Stimulated activated CD8-positive, alpha-beta memory T cell treated with anti-CD3 and anti-CD28 coated beads, Interleukin-15, amount 100 ng/mL, for 1 hour (primary cell): ENCODE measurements around the gene SIGLEC14.

Source experiments
- DNase-seq: peaks from one replicate; pipeline ENCODE4 v3.0.0-alpha.2; 2020; ENCODE audit warnings: low read depth

The SIGLEC14 gene

DNA sequence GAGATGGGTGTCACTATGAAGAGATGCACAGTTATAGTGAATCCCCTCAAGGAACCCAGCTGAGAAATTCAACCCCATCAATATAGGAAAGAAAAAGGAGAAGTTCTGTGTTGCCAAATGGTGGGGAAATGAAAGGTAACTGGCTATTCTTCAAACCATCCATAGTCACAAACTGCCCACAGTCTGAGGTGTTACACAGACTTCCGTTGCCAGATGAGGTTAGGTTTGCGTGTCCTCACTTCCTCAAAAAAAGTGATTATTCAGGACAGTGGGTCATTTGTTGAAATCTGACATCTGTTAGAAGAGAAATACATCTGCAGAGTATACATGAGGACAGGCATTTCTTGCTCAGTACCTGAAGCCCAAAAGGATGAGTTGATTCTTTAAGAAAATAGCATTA lies 25.4 kb downstream of the SIGLEC14 start:
- no peak for DNase-seq

DNA sequence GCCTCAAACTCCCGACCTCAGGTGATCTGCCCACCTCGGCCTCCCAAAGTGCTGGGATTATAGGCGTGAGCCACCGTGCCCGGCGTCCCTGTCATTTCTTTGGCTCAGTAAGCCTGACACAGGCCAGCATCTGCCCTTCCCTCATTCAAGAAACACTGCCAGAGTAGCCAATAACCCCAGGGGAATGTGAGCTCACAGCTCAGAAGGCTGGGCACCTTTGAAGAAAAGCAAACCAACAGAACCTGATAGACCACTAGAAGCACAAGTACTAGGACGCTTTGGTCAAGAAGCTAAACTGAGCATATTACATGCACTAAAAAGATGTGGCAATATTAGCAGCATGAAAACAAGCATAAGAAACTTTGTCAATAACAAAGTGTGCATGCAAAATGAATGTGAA lies 30.6 kb downstream of the SIGLEC14 start:
- DNase-seq, result no peak

DNA sequence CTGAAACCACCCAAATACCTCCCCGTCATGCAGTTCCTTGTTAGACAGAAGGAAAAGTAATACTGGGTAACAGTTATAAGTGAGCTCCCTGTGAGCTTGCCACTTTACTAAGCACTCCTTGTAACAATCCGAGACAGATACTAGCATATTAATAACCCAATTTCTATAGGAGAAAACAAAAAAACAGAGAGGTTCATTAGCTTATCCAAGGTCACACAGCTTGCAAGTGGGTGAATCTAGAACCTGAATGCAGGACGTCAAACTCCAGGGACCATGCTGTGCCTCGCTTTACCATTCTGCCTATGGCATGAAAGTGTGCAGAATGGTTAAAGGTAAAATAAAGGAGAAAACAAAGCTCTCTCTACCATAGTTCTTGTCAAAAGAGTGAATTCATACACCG lies 31.8 kb downstream of the SIGLEC14 start:
- DNase-seq, result no peak

DNA sequence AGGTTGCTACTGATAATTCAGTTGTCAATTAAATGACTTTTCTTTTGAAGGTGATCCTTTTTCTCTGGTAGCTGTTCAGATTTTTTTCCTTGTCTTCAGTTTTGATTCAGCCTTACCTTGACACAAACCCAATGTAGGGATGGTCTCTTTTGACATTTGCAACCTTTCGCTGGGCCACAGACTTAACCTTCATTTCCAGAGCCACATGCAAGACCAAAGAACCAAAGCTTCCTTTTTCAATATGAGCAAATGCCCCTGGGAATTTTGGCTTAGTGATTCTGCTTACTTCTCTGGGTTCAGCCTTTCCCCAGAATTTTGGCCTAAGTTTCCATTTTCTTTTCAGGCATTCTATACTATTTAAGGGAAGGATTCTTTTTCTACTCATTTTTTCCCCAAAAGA lies 36.0 kb downstream of the SIGLEC14 start:
- no peak for DNase-seq

DNA sequence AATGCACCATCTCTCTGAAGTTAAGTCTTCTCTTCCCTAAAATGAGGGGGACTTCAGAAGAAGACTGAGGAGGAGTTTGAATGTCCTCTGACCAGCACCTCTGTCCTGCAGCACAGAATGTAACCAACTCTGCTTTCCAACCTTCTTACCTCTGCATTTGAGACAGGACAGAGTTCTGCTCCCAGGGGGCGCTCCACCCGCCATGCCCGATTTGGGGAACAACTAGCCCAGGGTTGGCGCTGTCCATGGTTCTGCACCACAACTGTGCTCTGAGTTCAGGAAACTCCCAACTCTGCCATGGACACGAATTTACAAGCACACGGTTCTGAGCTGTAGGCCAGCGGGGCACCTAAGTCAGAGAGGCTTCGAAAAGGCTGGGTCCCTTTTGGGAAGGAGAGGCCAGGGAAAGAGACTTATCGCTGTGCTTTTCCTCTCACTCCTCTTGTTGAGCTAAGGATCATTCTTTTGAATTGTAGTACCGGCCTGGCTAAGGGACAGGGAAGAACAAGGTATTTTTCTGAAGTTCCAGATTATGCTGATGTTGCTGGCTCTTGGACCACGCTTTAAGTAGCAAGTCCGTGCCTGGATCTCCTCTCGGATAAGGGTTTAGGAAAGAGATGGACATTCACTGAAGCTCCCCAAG lies 38.6 kb downstream of the SIGLEC14 start:
- peak; percentile 16 for DNase-seq

DNA sequence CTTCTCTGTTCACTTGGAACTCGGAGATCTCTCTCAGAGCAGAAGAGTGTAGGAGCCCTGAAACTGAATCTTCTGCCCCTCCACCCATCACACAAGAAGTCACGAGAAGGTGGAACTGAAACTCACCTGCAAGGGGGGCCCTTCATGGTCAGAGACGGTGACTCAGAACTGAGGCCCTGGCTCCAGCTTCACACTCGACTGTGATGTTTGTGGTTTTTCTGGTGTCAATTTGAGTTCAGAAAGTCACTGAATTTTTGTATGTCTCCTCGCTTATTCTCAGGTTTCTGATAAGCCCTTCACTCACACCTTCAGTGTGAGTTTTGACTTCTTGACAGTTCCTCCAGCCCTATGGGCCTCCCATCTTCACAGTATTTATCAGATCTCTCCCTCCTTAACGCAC lies 39.5 kb downstream of the SIGLEC14 start:
- DNase-seq, result no peak

DNA sequence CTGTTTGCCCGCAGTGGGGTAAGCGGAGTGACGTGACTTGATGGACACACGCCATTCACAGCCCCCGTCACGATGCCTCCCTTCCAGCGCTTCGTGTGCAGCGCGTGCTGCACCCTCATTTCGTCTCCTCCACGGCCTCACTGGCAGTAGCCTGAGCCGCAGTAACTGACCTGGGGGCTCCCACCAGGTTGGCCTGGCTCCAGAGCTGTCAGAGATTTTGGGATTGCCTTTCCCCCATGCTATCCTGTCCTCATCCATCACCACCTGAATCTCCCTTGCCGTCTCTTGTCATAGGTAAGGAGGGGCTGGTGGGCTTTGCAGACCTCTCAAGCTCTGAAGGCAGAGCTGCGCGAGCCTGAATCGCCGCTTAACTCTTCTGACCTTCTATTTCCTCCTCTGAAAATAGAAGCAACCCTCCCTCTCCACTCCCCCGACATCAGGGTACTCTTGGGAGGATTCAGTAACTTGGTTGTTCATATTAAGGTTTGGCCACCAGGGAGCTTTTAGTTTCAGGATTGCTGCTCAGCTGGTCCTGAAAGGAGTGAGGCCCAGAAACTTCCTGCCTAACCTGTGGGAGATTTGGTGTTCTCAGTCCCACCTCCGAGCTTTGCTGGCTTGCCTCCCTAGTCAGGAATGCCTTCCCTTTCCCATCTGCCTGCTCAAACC lies 44.3 kb downstream of the SIGLEC14 start:
- DNase-seq, result no peak

DNA sequence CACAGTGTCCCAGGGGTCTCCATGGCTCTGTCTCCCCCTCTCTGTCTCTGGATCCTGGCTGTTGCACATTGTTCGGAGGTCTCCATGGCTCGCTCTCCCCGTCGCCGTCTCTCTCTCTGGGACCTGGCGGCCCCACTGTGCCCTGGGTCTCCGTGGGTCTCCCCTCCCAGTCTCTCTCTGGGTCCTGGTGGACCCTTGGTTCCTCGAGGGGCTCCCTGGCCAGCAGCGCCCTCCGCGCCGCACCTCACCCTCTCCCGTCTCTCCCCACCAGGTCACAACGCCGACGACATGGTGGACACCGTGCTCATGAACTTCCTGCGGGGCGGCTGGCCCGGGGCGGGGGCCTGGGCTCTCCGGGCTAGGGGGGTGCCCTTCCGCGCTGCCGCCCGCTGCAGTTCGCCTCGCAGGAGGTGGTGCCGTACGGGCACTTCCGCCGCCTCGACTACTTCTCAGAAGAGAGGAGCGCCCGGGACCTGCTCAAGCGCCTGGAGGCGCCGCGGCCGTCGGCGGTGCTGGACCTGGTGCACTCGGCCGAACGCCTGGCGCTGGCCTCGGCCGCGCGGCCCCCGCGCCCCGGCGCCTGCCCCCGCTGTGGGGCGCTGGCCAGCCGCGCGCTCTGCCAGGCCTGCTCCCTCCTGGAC lies 45.6 kb downstream of the SIGLEC14 start:
- DNase-seq, result no peak

DNA sequence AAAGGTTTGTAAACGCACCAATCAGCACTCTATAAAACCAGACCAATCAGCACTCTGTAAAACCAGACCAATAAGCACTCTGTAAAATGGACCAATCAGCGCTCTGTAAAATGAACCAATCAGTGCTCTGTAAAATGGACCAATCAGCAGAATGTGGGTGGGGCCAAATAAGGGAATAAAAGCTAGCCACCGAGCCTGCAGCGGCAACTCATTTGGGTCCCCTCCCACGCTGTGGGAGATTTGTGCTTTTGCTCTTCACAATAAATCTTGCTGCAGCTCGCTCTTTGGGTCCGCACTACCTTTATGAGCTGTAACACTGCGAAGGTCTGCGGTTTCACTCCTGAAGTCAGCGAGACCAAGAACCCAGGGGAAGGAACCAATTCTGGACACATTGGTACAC lies 47.5 kb downstream of the SIGLEC14 start:
- DNase-seq, result no peak

DNA sequence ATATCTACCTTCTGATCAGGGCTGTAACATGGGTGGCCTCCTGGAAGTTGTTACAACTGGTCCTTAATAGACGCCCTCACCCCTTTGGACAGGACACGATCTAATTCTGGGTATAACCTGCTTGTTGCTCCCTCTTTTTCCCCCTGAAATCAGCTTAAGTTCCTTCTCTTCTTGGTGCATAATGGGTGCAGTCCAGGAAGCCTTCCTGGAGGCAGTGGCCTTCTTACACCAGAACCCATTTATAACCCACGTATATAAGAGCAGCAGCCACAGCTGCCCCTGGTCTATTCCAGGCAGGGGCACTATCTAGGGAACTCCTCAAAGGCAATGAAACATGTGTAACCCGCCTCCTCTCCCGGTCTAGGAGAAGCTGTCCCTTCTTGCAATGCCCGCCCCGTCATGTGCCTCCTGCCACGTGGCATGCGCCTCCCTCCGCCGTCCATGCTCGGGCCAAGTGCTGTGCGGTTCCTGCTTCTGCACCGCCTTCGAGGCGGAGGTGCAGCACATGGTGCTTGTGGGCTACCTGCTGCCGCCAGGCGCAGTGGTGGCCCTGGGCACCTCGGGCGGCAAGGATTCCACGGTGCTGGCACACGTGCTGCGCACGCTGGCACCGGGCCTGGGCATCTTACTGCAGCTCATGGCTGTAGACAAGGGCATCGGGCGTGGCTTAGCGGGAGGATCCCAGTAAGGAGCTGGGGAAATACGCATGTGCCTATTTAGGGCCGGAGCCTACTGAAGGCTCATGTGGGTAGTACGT lies 48.3 kb downstream of the SIGLEC14 start:
- DNase-seq, result no peak

DNA sequence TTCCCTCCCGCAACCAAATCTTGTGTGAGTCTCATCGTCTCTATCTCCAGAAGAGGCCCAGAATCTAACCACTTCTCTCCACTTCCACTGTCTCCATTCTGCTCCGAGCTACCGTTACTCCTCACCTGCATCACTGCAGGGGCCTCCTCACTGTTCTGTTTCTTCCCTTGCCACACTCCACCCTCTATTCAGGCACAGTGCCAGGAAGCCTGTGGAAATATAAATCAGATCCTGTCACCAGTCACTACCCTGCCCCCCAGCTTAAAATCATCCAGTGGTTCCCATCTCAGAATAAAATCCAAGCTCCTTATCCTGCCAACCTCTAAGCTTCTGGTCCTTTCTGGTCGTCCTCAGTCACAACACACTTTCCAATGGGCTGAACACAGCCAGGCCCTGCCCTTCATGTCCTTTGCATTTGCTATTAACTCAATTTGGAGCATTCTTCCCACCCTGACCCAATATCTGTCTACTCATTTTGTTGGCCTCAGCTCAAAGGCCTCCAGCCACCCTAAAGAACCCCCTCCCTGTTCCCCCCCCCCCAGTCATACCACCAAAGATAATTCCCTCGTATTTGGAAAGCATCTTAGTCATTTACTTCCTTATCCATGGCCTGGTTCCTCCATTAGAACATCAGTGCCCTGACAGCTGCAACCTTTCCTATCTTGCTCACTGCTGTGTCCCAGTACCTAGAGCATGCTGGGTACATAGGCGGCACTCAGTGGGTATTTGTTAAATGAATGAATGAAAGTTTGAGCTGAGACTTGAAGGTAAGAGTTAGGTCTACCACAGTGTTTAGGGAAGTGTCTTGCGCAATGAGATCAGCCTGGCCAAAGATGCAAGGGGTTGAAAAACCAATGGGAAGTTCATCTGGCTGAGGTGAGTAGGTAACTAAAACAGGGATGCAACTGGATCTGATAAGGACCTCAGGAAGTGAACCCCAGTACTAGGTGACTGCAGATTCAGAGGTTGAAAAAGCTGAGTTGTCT lies 51.1 kb downstream of the SIGLEC14 start:
- DNase-seq, result no peak

DNA sequence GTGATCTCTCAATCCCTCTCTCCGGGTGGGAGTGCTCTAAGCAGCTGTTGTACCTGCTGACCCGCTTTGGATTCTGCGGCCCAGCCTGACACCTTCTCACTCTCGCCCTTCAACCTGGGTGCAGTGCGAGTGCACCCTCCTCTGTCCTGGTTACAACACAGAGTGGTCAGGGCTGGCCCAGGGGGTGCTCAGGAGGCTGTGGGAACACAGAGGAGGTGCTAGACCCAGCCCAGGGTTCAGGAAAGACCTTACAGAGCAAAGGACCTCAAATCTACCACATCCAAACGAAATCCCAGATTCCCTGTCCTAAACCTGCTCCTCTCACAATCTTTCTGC lies 51.9 kb downstream of the SIGLEC14 start:
- DNase-seq, result no peak

DNA sequence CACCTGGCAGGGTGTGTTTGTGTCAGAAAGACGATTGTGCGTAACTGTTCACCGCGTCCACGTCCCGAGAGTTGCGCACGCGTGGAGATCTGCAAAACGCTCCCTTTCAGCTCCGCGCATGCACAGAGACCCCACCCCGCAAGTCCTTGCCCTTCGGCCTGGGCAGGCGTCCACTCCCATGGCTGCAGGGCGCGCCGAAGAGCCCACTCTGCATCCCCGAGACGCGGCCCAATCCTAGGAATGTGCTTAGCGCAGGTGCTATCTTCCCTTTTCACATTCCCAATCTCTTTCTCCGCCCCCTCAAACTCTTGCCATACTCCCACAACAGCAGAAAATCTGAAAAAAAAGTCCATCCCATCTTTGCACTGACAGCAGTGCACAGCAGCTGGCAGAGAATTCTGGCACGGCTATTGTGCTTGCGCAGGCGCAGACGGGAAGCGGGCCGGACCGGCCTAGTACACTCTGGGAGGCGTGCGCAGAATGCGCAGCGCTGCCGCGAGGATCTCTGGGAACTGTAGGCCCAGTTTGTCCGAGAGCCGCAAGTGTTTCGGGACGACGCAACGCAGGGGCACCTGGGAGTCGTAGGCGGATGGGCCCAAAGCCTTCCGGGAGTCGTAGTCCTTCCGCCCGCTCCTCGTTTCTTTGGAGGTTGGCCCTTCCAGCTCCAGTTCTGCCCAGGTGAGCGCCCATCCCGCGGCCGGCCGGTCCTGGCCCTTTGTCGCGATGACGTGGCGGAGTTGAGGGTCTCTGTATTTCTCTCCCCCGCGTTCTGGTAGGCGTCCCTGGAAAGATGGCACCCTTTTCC lies 52.5 kb downstream of the SIGLEC14 start:
- DNase-seq, result peak; percentile 95

DNA sequence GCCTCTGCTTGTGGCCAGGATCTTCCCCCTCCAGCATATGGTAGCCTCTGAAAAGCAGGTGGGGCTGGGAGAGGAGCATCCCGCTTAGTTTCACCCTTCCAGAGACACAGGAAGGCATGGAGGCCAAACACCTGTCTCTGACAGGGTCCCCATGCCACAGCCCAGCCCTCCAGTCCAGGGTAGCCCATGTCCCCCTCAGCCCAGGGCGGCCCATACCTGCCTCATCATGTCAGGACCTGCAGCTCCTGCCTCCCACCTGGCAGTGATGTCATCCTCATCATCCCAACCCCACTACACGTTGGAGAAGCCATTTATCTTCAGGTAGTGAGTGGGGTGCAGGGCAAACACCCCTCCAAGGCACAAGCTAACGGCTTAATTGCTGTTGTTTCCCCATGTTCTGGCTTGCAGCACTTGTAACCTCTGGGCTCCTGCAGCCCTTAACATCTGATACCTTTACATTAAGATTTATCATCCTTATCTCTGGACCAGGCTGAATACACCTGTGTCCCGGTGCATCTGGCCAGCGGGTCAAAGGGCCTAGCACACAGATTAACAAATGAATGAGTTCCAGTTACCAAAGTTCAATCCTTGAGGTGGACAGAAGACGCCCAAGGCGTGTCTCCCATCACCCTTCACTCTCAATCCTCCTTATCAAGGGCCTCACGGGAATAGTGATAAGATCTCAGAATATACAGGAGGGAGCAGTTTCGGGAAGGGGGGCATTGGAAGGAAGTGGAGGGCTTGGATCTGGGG lies 53.3 kb downstream of the SIGLEC14 start:
- no peak for DNase-seq
